H1 (cell line): ENCODE data around the gene ST6GALNAC3.

ENCODE experiments used
- RFX5 ChIP-seq: IDR thresholded peaks from 2 replicates; pipeline ENCODE4 v1.6.1; 2011; ENCODE audit warnings: low read depth, low read length, improper control_type of control experiment, borderline replicate concordance
- ZNF274 ChIP-seq: IDR thresholded peaks from 2 replicates; pipeline ENCODE4 v1.7.0; 2012; ENCODE audit warnings: low read length, borderline replicate concordance; ENCODE audit errors: extremely low read depth
- TF ChIP-seq, protein P1 (sequence below): IDR thresholded peaks from 2 replicates; pipeline ENCODE4 v1.6.1; 2012; ENCODE audit warnings: inconsistent platforms

DNA sequence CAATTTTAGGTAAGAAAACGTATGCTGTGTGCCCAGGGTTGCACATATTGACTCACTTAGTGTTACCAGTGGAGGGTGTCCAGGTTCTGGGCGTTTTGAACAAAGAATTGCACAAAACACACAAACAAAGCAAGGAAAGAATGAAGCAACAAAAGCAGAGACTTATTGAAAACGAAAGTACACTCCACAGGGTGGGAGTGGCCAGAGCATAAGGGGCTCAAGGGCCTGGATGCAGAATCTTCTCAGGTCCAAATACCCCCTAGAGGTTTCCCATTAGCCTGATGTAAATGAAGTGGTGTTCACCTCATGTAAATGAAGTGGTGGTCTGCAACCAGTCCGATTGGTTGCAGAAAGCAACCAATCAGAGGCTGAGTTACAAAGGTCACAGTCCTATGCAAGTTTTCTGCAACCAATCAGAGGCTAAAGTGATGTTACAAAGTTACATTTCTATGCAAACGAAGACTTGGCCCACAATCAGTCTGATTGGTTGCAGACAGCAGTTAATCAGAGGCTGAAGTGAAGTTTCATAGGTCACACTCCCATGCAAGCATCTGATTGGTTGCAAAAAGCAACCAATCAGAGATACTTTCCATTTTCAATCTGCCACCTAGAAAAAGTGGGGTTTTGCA is 228.3 kb downstream of the ST6GALNAC3 start:
- TF ChIP-seq, protein P1, sequence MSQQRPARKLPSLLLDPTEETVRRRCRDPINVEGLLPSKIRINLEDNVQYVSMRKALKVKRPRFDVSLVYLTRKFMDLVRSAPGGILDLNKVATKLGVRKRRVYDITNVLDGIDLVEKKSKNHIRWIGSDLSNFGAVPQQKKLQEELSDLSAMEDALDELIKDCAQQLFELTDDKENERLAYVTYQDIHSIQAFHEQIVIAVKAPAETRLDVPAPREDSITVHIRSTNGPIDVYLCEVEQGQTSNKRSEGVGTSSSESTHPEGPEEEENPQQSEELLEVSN, result no peak
- TF ChIP-seq RFX5 (no peak), ZNF274 (no peak)
